Neural crest cell (in vitro differentiated cells): ENCODE measurements around the gene DTX3. TPM values are rescaled to one million over a fixed set of nuclear protein-coding genes. Genes with fewer than 3 reads are reported as not detected.
"Not testable (repeated sequence)": the region's sequence is repeated elsewhere in the genome, so short reads cannot be mapped to it uniquely, and the experiment has no call there.

Experiments
- DNase-seq: peaks from one replicate; pipeline ENCODE4 v3.0.0; 2021; ENCODE audit warnings: low read depth, mixed read lengths, low spot score
- H3K27ac Mint-ChIP-seq: one replicate; pipeline ENCODE4 v1.8.0; 2021; ENCODE audit warnings: mild to moderate bottlenecking, mixed read lengths; ENCODE audit not compliant: unreplicated experiment
- H3K27me3 Mint-ChIP-seq: 2 replicates; pipeline ENCODE4 v1.8.0; 2021; ENCODE audit warnings: low read depth, mild to moderate bottlenecking, mixed read lengths
- H3K36me3 Mint-ChIP-seq: 2 replicates; pipeline ENCODE4 v1.8.0; 2021; ENCODE audit warnings: low read depth, mild to moderate bottlenecking, mixed read lengths
- H3K4me1 Mint-ChIP-seq: 2 replicates; pipeline ENCODE4 v1.8.0; 2021; ENCODE audit warnings: mixed read lengths
- H3K4me3 Mint-ChIP-seq: one replicate; pipeline ENCODE4 v1.8.0; 2021; ENCODE audit warnings: mild to moderate bottlenecking, mixed read lengths
- H3K9me3 Mint-ChIP-seq: 2 replicates; pipeline ENCODE4 v1.8.0; 2021; ENCODE audit warnings: mixed read lengths
- CTCF ChIP-seq: fragments of 200-600 bp; sonication (generic); conservative IDR thresholded peaks from 2 replicates; pipeline ENCODE4 v1.5.0; 2021; ENCODE audit warnings: antibody characterized with exemption, mild to moderate bottlenecking
- total RNA-seq: library from RNA; stranded (reverse); gene quantifications from 2 replicates; pipeline ENCODE4 v1.2.1, GENCODE V29; 2021

Gene DTX3
- total RNA-seq, 1 donor from 2014 or later = 74.7 TPM

GRCh38 chr12:57638096-57638495 is 33.5 kb downstream of the DTX3 start:
- no peak for TF ChIP-seq CTCF
- Mint-ChIP-seq H3K36me3 (peaks cover 3% of the 10 kb centered on the region), H3K4me1 (peaks cover 5% of the 10 kb centered on the region), H3K27ac (no peak overlapping the region), H3K4me3 (no peak overlapping the region), H3K9me3 (no peaks in the 10 kb centered on the region), H3K27me3 (peaks cover 69% of the 10 kb centered on the region)
- DNase-seq = no peak

GRCh38 chr12:57640175-57641042 is 35.8 kb downstream of the DTX3 start:
- DNase-seq = no peak
- Mint-ChIP-seq H3K4me1 (no peaks in the 10 kb centered on the region), H3K36me3 (peaks cover 3% of the 10 kb centered on the region), H3K9me3 (no peaks in the 10 kb centered on the region), H3K27me3 (peaks cover 54% of the 10 kb centered on the region), H3K4me3 (no peak overlapping the region), H3K27ac (no peak overlapping the region)
- no peak for TF ChIP-seq CTCF

- Mint-ChIP-seq H3K27me3 (peaks cover 51% of the 10 kb centered on the region), H3K4me3 (no peak overlapping the region), H3K4me1 (no peaks in the 10 kb centered on the region)
Observed at GRCh38 chr12:57641699-57642442, 37.2 kb downstream of the DTX3 start.

GRCh38 chr12:57645990-57646658 is 41.5 kb downstream of the DTX3 start:
- H3K9me3 Mint-ChIP-seq, H3K4me1 Mint-ChIP-seq, DNase-seq, H3K27ac Mint-ChIP-seq, H3K36me3 Mint-ChIP-seq, H3K4me3 Mint-ChIP-seq: not testable (repeated sequence)
- H3K27me3 Mint-ChIP-seq = peaks cover 13% of the 10 kb centered on the region

More at GRCh38 chr12:57641699-57642442, 37.2 kb downstream of the DTX3 start:
- Mint-ChIP-seq H3K9me3 (no peaks in the 10 kb centered on the region), H3K27ac (no peak overlapping the region), H3K36me3 (peaks cover 3% of the 10 kb centered on the region)
- TF ChIP-seq CTCF = no peak
- no peak for DNase-seq

- not testable (repeated sequence) for H3K4me1 Mint-ChIP-seq, DNase-seq, H3K9me3 Mint-ChIP-seq, H3K36me3 Mint-ChIP-seq, H3K4me3 Mint-ChIP-seq, H3K27me3 Mint-ChIP-seq, H3K27ac Mint-ChIP-seq
Observed at GRCh38 chr12:57646659-57647049, 42.0 kb downstream of the DTX3 start.

GRCh38 chr12:57654042-57654441 is 49.4 kb downstream of the DTX3 start:
- Mint-ChIP-seq H3K27me3 (peaks cover 23% of the 10 kb centered on the region), H3K4me1 (no peaks in the 10 kb centered on the region), H3K9me3 (peaks cover 7% of the 10 kb centered on the region), H3K27ac (no peak overlapping the region), H3K36me3 (peaks cover 4% of the 10 kb centered on the region), H3K4me3 (no peak overlapping the region)
- DNase-seq = no peak
- TF ChIP-seq CTCF = no peak
